HG03521 (cell line): ENCODE data around the gene KRT79.
"Not testable (repeated sequence)": the region's sequence is repeated elsewhere in the genome, so short reads cannot be mapped to it uniquely, and the experiment has no call there.

ENCODE experiments used
- ATAC-seq: cut with Tn5 transposase; IDR thresholded peaks from one replicate; pipeline ENCODE4 v1.9.1; 2021; ENCODE audit warnings: mild to moderate bottlenecking, moderate library complexity; ENCODE audit not compliant: unreplicated experiment

KRT79 gene

GRCh38 chr12:52861511-52861910 lies 27.4 kb upstream of the KRT79 start:
- ATAC-seq, result no peak

GRCh38 chr12:52860102-52860823 lies 26.2 kb upstream of the KRT79 start:
- ATAC-seq, result no peak

- no peak for ATAC-seq
Observed at GRCh38 chr12:52857500-52857899, 23.4 kb upstream of the KRT79 start.

- no peak for ATAC-seq
Observed at GRCh38 chr12:52856787-52857186, 22.7 kb upstream of the KRT79 start.

- not testable (repeated sequence) for ATAC-seq
Observed at GRCh38 chr12:52856077-52856476, 22.0 kb upstream of the KRT79 start.

GRCh38 chr12:52851787-52852186 lies 17.7 kb upstream of the KRT79 start:
- no peak for ATAC-seq

GRCh38 chr12:52850681-52851080 lies 16.6 kb upstream of the KRT79 start:
- no peak for ATAC-seq

GRCh38 chr12:52849511-52849910 lies 15.4 kb upstream of the KRT79 start:
- ATAC-seq, result no peak

- no peak for ATAC-seq
Observed at GRCh38 chr12:52848661-52849255, 14.6 kb upstream of the KRT79 start, which contains the start of gene KRT78. TSS of gene KRT78 (minus strand) at chr12:52848994. CDS start at chr12:52848930, 64 bp downstream.

GRCh38 chr12:52847335-52848102 lies 13.4 kb upstream of the KRT79 start:
- ATAC-seq, result no peak

GRCh38 chr12:52846356-52846970 lies 12.4 kb upstream of the KRT79 start:
- ATAC-seq, result no peak

- ATAC-seq, result no peak
Observed at GRCh38 chr12:52845946-52846345, 11.8 kb upstream of the KRT79 start.

- no peak for ATAC-seq
Observed at GRCh38 chr12:52844386-52844785, 10.3 kb upstream of the KRT79 start.

- ATAC-seq, result no peak
Observed at GRCh38 chr12:52839436-52840105, 5.5 kb upstream of the KRT79 start.

- no peak for ATAC-seq
Observed at GRCh38 chr12:52838609-52839435, 4.7 kb upstream of the KRT79 start.

GRCh38 chr12:52837781-52838608 lies 3.9 kb upstream of the KRT79 start:
- ATAC-seq, result no peak

GRCh38 chr12:52837413-52837741 lies 3.3 kb upstream of the KRT79 start:
- ATAC-seq, result no peak

- no peak for ATAC-seq
Observed at GRCh38 chr12:52836491-52837412, 2.6 kb upstream of the KRT79 start.
